ENCODE measurements around the gene TRIM41.
"Not testable (repeated sequence)": the region's sequence is repeated elsewhere in the genome, so short reads cannot be mapped to it uniquely, and the experiment has no call there.

Gene TRIM41

DNA sequence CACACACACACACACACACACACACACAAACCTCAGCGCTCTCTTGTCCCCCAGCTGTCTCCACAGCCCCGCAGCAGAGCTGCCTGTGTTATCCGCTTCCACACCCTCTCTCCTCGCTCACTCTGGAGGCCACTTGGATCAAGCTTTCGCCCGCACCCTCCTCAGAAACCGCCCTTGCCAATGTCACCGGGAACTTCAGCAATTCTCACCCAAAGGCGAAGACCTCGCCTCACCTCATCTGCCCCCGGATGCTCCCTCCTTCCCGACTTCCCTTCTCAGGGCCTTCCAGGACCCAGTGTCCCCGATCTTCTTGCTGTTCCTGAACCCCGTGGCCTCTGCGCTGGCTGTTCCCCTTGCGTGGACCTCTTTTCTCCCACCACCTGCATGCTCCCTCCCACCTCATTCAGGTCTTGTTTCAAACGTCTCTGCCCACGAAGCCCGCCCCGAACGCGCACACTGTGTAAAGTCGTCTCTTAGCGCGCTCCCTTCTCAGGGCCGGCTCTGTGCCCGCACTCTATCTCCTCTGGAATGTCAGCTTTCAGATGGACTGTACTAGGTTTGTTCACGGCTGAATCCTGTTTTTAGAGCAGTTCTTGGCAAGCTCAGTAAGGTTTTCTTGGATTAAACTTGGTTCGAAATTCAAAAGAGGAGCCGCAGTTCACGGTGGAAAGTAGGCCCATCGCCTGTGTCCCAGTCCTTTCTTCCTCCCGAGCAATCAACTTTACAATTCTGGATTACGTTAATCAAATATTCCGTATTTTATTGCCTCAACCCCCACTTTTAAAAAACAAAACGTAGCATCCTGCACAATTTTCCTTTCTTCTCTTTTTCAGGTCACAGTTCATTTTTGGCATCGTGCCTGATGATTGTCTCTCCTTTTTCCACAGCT is 17.1 kb upstream of the TRIM41 start:
- H3K4me3 ChIP-seq (ENCODE audit: control insufficient read depth, low read depth, low read length), result peak overlapping the region; percentile 44
- TF ChIP-seq, protein P1, sequence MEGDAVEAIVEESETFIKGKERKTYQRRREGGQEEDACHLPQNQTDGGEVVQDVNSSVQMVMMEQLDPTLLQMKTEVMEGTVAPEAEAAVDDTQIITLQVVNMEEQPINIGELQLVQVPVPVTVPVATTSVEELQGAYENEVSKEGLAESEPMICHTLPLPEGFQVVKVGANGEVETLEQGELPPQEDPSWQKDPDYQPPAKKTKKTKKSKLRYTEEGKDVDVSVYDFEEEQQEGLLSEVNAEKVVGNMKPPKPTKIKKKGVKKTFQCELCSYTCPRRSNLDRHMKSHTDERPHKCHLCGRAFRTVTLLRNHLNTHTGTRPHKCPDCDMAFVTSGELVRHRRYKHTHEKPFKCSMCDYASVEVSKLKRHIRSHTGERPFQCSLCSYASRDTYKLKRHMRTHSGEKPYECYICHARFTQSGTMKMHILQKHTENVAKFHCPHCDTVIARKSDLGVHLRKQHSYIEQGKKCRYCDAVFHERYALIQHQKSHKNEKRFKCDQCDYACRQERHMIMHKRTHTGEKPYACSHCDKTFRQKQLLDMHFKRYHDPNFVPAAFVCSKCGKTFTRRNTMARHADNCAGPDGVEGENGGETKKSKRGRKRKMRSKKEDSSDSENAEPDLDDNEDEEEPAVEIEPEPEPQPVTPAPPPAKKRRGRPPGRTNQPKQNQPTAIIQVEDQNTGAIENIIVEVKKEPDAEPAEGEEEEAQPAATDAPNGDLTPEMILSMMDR (IDR thresholded peaks at IDR 0.05; ENCODE audit: control insufficient read depth, insufficient read depth, low read depth, low read length, missing control alignments), result no peak
- DNase-seq (ENCODE audit: low read depth), result no peak

DNA sequence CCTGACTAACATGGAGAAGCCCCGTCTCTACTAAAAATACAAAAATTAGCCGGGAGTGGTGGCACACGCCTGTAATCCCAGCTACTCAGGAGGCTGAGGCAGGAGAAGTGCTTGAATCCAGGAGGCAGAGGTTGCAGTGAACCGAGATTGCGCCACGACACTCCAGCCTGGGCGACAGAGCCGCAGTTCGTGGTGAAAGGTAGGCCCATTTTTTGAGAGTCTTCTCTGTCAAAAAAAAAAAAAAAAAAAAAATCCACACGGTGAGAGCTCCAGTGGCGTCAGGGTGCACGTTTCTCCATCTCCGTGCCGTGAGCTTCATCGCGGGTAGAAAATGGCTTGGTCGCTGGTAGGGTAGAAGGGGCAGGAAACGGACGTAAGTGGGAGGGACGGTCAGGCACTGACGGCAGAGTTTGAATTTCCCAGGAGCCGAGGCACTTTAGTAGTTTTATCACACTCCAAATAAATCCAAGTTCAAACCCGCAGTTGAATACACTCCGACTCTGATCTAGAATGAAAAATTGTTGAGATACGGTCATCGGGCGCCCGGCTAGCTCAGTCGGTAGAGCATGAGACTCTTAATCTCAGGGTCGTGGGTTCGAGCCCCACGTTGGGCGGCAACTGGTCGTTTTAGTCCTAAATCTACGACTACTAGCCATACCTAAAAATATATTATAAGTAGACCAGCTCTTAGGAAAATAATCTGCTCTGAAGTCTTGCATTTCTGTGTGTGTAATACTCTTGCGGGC is 15.7 kb upstream of the TRIM41 start:
- DNase-seq (ENCODE audit: low read depth), result peak; percentile 79
- H3K4me3 ChIP-seq (ENCODE audit: control insufficient read depth, low read depth, low read length), result peak overlapping the region; percentile 51
- TF ChIP-seq, protein P1 (IDR thresholded peaks at IDR 0.05; ENCODE audit: control insufficient read depth, insufficient read depth, low read depth, low read length, missing control alignments), result no peak

DNA sequence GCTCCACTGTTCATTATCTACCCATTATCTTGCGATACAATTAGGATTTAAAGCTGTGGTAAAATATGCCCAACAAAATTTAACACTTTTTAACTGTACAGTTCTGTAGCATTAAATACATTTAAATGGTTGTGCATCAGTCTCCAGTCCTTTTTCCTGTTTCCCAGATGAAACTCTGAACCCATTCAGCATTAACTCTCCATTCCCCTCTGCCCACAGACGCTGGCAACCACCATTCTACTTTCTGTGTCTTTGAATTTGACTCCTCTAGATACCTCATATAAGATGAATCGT is 15.2 kb upstream of the TRIM41 start:
- no peak for DNase-seq (ENCODE audit: low read depth)
- TF ChIP-seq, protein P1 (IDR thresholded peaks at IDR 0.05; ENCODE audit: control insufficient read depth, insufficient read depth, low read depth, low read length, missing control alignments), result no peak
- H3K4me3 ChIP-seq (ENCODE audit: control insufficient read depth, low read depth, low read length), result no peak overlapping the region

DNA sequence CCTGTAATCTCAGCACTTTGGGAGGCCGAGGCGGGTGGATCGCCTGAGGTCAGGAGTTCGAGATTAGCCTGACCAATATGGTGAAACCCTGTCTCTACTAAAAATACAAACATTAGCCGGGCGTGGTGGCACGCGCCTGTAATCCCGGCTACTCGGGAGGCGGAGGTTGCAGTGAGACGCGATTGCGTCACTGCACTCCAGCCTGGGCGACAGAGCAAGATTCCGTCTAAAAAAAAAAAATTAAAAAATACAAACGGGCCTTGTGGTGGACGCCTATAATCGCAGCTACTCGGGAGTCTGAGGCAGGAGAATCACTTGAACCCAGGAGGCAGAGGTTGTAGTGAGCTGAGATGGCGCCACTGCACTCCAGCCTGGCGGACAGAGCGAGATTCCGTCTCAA is 14.1 kb upstream of the TRIM41 start:
- H3K4me3 ChIP-seq (ENCODE audit: control insufficient read depth, low read depth, low read length); DNase-seq (ENCODE audit: low read depth): not testable (repeated sequence)

DNA sequence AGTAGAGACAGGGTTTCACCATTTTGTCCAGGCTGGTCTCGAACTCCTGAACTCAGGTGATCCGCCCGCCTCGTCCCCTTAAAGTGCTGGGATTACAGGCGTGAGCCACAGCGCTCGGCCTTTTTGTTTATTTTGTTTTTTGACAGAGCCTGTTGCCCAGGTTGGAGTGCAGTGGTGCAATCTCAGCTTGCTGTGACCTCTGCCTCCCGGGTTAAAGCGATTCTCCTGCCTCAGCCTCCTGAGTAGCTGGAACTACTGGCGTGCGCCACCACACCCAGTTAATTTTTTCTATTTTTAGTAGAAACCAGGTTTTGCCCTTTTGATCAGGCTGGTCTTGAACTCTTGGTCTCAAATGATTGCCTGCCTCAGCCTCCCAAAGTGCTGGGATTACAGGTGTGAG is 12.9 kb upstream of the TRIM41 start:
- DNase-seq (ENCODE audit: low read depth); H3K4me3 ChIP-seq (ENCODE audit: control insufficient read depth, low read depth, low read length): not testable (repeated sequence)

DNA sequence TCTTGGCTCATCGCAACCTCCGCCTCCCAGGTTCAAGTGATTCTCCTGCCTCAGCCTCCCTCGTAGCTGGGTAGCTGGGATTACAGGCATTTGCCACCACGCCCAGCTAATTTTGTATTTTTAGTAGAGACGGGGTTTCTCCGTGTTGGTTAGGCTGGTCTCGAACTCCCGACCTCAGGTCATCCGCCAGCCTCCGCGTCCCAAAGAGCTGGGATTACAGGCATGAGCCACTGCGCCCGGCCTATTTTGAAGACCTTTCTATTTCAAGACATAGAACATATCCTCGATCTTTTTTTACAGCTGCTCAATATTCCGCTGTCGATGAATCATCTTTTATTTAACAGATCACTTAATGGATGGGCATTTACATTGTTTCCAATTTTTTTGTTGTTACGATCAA is 12.4 kb upstream of the TRIM41 start:
- H3K4me3 ChIP-seq (ENCODE audit: control insufficient read depth, low read depth, low read length); DNase-seq (ENCODE audit: low read depth): not testable (repeated sequence)

DNA sequence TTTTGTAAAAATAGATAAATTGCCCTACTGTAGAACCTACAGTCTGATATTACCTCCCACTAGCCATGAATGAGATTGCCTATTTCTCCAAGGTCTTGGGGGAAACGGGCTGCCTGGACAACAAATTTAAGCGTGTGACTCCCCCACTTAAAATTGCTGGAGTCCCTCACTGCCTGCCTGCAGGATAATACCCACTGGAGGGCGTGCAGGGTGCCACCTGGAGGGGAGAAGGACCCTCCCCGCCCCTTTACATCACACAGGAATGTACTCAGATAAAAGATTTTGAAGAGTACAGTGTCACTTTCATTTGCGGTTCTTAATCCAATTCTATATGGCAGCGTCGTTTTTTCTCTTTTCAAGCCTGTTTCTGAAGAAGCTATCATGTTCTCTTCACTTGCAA is 11.9 kb upstream of the TRIM41 start:
- TF ChIP-seq, protein P1 (IDR thresholded peaks at IDR 0.05; ENCODE audit: control insufficient read depth, insufficient read depth, low read depth, low read length, missing control alignments), result no peak
- no peak for DNase-seq (ENCODE audit: low read depth)
- no peak overlapping the region for H3K4me3 ChIP-seq (ENCODE audit: control insufficient read depth, low read depth, low read length)

DNA sequence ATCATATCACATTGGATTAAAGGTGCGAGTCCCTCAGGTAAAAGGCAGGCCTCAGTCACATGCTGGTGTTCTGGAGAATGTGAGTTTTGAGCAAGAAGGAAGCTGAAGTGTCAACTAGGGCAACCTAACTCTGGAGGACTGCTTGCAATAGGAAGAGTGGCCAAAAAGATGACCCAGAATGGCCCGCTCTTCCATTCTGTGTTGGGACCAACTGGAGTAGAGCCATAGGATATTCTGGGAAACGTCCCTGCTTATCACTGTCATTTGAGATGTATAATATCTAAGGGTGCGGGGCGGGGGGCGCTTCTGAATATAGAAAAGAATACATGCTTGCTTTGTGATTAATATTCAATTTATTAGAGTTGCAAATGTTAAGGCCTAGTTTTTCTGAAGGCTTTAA is 11.0 kb upstream of the TRIM41 start:
- no peak for DNase-seq (ENCODE audit: low read depth)
- TF ChIP-seq, protein P1 (IDR thresholded peaks at IDR 0.05; ENCODE audit: control insufficient read depth, insufficient read depth, low read depth, low read length, missing control alignments), result no peak
- no peak overlapping the region for H3K4me3 ChIP-seq (ENCODE audit: control insufficient read depth, low read depth, low read length)

Data from AG09309 (cell line).